Pancreas (tissue), 10 donors: Measurements from ENCODE around the gene POMGNT1. TPM values are rescaled to one million over a fixed set of nuclear protein-coding genes. Genes with fewer than 3 reads are reported as not detected.
"Not testable (repeated sequence)": the region's sequence is repeated elsewhere in the genome, so short reads cannot be mapped to it uniquely, and the experiment has no call there.

Source experiments
- ATAC-seq, 4 donors: fragments of 200-7000 bp; cut with Tn5 transposase; one replicate each; pipeline versions ENCODE4 v1.8.0 to v1.9.1; 2020; ENCODE audit warnings: mild to moderate bottlenecking in 4 of 4, moderate library complexity in 4 of 4
- DNase-seq, 6 donors: peaks; one replicate each; pipeline ENCODE4 v3.0.0-alpha.2; 2020
- FAIRE-seq: peaks from 2 replicates; lab custom pipeline; 2012; peaks lifted over from hg19 to GRCh38; lab: Jason Lieb, UNC
- H3K27ac ChIP-seq, 4 donors: fragments of 200-600 bp; sonication (generic); 1 replicate in 3 of 4; 2 replicates in 1 of 4; pipeline versions ENCODE4 v1.5.0 to v1.8.0; 2020
- H3K27me3 ChIP-seq, 4 donors: fragments of 200-600 bp; one replicate each; pipeline ENCODE4 v1.8.0; 2021
- H3K36me3 ChIP-seq, 3 donors: fragments of 200-600 bp; sonication (generic) in 1 of 3; one replicate each; pipeline versions ENCODE4 v1.5.0 to v1.8.0; 2020 to 2021
- H3K4me1 ChIP-seq, 3 donors: fragments of 200-600 bp; one replicate each; pipeline ENCODE4 v1.8.0; 2021
- H3K4me3 ChIP-seq, 4 donors: fragments of 200-600 bp; sonication (generic) in 2 of 4; one replicate each; pipeline versions ENCODE4 v1.5.0 to v1.8.0; 2020 to 2021
- H3K9me3 ChIP-seq, 4 donors: fragments of 200-600 bp; one replicate each; pipeline ENCODE4 v1.8.0; 2021
- CTCF ChIP-seq, 4 donors: fragments of 200-600 bp; sonication (generic) in 3 of 4; IDR thresholded peaks; one replicate each; pipeline versions ENCODE4 v1.5.0 to v1.8.0; 2021; ENCODE audit warnings: antibody characterized with exemption in 4 of 4
- WGBS, 2 donors: extraction: QIAGEN DNeasy Blood & Tissue Kit; methylation state at CpG; one replicate each; pipeline ENCODE4 v1.1.7; 2013; 5-methylcytosine and 5-hydroxymethylcytosine counted together
- intact Hi-C, 3 donors: fragments of 100-400 bp; cut with DNase I; formaldehyde crosslinking; loops; one replicate each; pipeline versions ENCODE4 v1.11.1 to v1.14.2; 2022
- polyA plus RNA-seq, 2 donors: library from polyadenylated mRNA; stranded (reverse); fragments of 200-250 nt; gene quantifications; one replicate each; pipeline ENCODE4 v1.2.3, GENCODE V29; 2013
- total RNA-seq, 6 donors: library from RNA; stranded (reverse); fragmentation: NEBNext Ultra II Directional in 4 of 6; extraction: Animal tissue kit (Norgen Biotek cat#: 25700) in 4 of 6; gene quantifications; one replicate each; pipeline versions ENCODE4 v1.2.1 to v1.2.4, GENCODE V29; 2021 to 2023
- donor health status: healthy with polysubstance abuse.
- donor health status: DM: no; HTN: no; CAD: no; lungs with moderate emphysema.
- donor health status: DM: no; HTN: no; CAD: no.
- donor health status: control.
- donor health status: control.
- donor health status: Bipolar disorder and iron deficiency.
- donor health status: DM: yes; HTN: yes; CAD: no.
- donor health status: DM: no; HTN: no; CAD: no.
- donor health status: DM: no; HTN: no; CAD: no.
- donor health status: DM: yes; HTN: yes; CAD: no.

The POMGNT1 gene
- total and polyA plus RNA-seq, 8 donors = 23.5 to 59.2 (median 36.1) TPM

DNA sequence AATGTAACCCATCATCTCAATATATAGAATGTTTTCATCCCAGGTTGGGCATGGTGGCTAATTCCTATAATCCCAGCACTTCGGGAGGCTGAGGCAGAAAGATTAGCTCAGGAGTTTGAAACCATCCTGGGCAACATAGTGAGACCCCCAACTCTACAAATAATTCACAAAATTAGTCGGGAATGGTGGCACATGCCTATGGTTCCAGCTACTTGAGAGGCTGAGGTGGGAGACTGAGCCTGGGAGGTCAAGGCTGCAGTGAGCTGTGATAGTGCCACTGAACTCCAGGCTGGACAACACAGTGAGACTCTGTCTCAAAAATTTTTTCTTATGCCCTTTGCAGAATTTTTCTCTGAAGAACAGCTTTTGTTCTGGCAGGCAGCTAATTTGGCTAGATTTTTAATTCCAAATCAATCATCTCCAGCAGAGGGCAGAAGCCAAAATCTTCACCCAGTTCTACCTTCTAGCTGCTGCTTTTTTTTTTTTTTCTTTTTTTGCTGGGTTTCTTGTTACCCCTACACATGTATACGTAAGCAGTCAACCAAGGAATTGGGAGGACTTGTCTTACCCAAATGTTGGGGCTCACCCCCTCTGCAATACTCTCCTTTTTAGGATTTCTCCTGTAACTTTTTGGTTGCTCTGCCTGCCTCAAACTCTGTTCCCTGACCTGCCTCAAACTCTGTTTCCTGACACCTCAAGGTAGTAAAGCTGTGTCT lies 46.6 kb upstream of the POMGNT1 start:
- peak in 3 of 4 donors; percentile 10 to 12 (median 11) for TF ChIP-seq CTCF (IDR thresholded peaks at IDR 0.05)
- FAIRE-seq (no peak), DNase-seq (no peak), ATAC-seq (no peak)
- Histone ChIP-seq H3K27me3 (no peaks in the 10 kb centered on the region), H3K4me3 (no peak overlapping the region), H3K36me3 (no peaks in the 10 kb centered on the region), H3K27ac (no peak overlapping the region), H3K4me1 (no peaks in the 10 kb centered on the region), H3K9me3 (no peaks in the 10 kb centered on the region)
- intact Hi-C loops = loop anchor here in 1 of 3 donors (10.0 kb wide), 1 partner anchor 100 kb away; the partner anchor contains the start of gene NSUN4
- 43 to 51% methylated on average over 3 of the region's 3 CpGs for WGBS, 2 donors

GRCh38 chr1:46243831-46244230 lies 45.6 kb upstream of the POMGNT1 start:
- DNase-seq, H3K4me1 ChIP-seq, H3K27me3 ChIP-seq, H3K36me3 ChIP-seq, H3K4me3 ChIP-seq, H3K9me3 ChIP-seq, H3K27ac ChIP-seq, FAIRE-seq, ATAC-seq: not testable (repeated sequence)
- intact Hi-C loops = loop anchor here in 1 of 3 donors (10.0 kb wide), 1 partner anchor 101 kb away; the partner anchor contains the start of gene NSUN4
- WGBS, 2 donors = 77 to 85% methylated on average over 3 of the region's 3 CpGs

DNA sequence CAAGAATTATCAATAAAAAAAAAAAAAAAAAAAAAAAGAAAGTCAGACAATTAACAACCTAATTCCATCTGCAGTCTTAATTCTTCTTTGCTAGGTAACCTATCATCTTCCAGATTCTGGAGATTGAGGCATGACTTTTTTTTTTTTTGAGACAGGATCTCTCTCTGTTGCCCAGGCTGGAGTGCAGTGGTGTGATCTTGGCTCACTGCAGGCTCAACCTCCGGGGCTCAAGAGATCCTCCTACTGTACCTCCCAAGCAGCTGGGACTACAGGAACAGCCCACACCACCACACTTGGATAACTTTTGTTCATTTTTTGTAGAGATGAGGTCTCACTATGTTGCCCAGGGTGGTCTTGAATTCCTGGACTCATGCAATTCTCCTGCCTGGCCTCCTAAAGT lies 44.7 kb upstream of the POMGNT1 start:
- DNase-seq (no peak), FAIRE-seq (no peak), ATAC-seq (no peak)
- H3K9me3 ChIP-seq = no peaks in the 10 kb centered on the region
- H3K4me1 ChIP-seq = no peaks in the 10 kb centered on the region
- H3K27ac ChIP-seq = no peak overlapping the region
- no peak overlapping the region for H3K4me3 ChIP-seq
- no peak for TF ChIP-seq CTCF (IDR thresholded peaks at IDR 0.05)
- intact Hi-C loops = loop anchor here in 1 of 3 donors (10.0 kb wide), 1 partner anchor 102 kb away; the partner anchor contains the start of gene NSUN4
- H3K36me3 ChIP-seq = no peaks in the 10 kb centered on the region
- no peaks in the 10 kb centered on the region for H3K27me3 ChIP-seq
- 58 to 60% methylated on average over 1 of the region's 1 CpG for WGBS, 2 donors

DNA sequence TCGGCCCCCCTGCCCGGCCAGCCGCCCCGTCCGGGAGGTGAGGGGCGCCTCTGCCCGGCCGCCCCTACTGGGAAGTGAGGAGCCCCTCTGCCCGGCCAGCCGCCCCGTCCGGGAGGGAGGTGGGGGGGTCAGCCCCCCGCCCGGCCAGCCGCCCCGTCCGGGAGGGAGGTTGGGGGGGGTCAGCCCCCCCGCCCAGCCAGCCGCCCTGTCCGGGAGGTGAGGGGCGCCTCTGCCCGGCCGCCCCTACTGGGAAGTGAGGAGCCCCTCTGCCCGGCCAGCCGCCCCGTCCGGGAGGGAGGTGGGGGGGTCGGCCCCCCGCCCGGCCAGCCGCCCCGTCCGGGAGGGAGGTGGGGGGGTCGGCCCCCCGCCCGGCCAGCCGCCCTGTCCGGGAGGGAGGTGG lies 43.5 kb upstream of the POMGNT1 start:
- intact Hi-C loops = loop anchor here in 1 of 3 donors (10.0 kb wide), 1 partner anchor 103 kb away; the partner anchor contains the start of gene NSUN4

DNA sequence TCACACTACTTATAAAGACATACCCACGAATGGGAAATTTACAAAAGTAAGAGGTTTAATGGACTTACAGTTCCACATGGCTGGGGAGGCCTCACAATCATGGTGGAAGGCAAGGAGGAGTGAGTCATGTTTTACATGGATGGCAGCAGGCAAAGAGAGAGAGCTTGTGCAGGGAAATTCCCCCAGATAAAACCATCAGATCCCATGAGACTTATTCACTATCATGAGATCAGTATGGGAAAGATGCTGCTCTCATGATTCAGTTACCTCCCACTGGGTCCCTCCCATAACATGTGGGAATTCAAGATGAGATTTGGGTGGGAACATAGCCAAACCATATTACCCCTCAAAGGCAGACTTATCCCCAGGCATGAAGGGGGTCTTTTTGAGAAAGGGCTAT lies 40.6 kb upstream of the POMGNT1 start:
- ATAC-seq = peak in 1 of 4 donors; percentile 23
- H3K27ac ChIP-seq, H3K4me1 ChIP-seq, H3K36me3 ChIP-seq, FAIRE-seq, H3K27me3 ChIP-seq, DNase-seq, H3K9me3 ChIP-seq, H3K4me3 ChIP-seq, intact Hi-C loops: not testable (repeated sequence)
- 31 to 59% methylated on average over 1 of the region's 1 CpG for WGBS, 2 donors

More for the DNA sequence above, 43.5 kb upstream of the POMGNT1 start:
- H3K36me3 ChIP-seq, H3K27me3 ChIP-seq, H3K4me3 ChIP-seq, H3K9me3 ChIP-seq, FAIRE-seq, H3K4me1 ChIP-seq, ATAC-seq, H3K27ac ChIP-seq: not testable (repeated sequence)
- 86 to 90% methylated on average over 6 to 12 of the region's 38 CpGs for WGBS, 2 donors
- DNase-seq = peak in 2 of 6 donors; percentile 37 to 77

GRCh38 chr1:46236882-46237281 lies 38.6 kb upstream of the POMGNT1 start:
- Histone ChIP-seq H3K4me1 (no peaks in the 10 kb centered on the region), H3K9me3 (no peaks in the 10 kb centered on the region), H3K4me3 (no peak overlapping the region), H3K27me3 (no peaks in the 10 kb centered on the region), H3K36me3 (no peaks in the 10 kb centered on the region), H3K27ac (no peak overlapping the region)
- no peak for TF ChIP-seq CTCF (IDR thresholded peaks at IDR 0.05)
- FAIRE-seq (no peak), ATAC-seq (no peak), DNase-seq (no peak)
- intact Hi-C loops = no loop called here
- 81 to 88% methylated on average over 4 of the region's 4 CpGs for WGBS, 2 donors

DNA sequence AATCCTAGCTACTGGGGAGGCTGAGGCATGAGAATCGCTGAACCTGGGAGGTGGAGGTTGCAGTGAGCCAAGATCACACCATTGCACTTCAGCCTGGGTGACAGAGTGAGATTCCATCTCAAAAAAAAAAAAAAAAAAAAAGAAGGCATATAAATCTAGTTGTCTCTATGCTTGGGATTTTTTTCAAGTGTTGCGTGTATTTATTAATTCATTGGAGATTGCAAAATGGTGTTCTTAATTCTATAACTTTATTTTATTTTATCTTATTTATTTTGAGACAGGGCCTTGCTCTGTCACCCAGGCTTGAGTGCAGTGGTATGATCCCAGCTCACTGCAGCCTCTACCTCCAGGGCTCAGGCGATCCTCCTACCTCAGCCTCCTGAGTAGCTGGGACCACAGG lies 33.0 kb upstream of the POMGNT1 start:
- ATAC-seq, intact Hi-C loops, H3K4me3 ChIP-seq, H3K4me1 ChIP-seq, FAIRE-seq, DNase-seq, H3K36me3 ChIP-seq, H3K27ac ChIP-seq, H3K9me3 ChIP-seq, H3K27me3 ChIP-seq: not testable (repeated sequence)
- WGBS, 2 donors = 94 to 95% methylated on average over 3 of the region's 3 CpGs
